ENCODE data around the gene ZAR1. TPM values are rescaled to one million over a fixed set of nuclear protein-coding genes. Genes with fewer than 3 reads are reported as not detected.

The ZAR1 gene
- total and polyA plus RNA-seq, 9 of the 15 experiments (the other 6 are each of a cell fraction or from before 2014, with no cell fraction given): 0.07 to 0.84 (median 0.28) TPM; not detected in 1

GRCh38 chr4:48483777-48484493 is 6.1 kb upstream of the ZAR1 start (continued):
- no peak for TF ChIP-seq ZBTB11 (CRISPR knock-in tag; IDR thresholded peaks at IDR 0.05)
- TF ChIP-seq THAP12 (CRISPR knock-in tag; IDR thresholded peaks at IDR 0.05): 0 out of 2 replicates have a peak, but pooled peaks have one; percentile 45
- no peak for TF ChIP-seq PATZ1 (CRISPR knock-in tag; IDR thresholded peaks at IDR 0.05; ENCODE audit: borderline replicate concordance)
- TF ChIP-seq MCM3 (IDR thresholded peaks at IDR 0.05): no peak
- TF ChIP-seq ZFX (CRISPR knock-in tag; IDR thresholded peaks at IDR 0.05): peak; percentile 75
- TF ChIP-seq E2F1 (CRISPR knock-in tag; IDR thresholded peaks at IDR 0.05): no peak
- TF ChIP-seq TAF9B (IDR thresholded peaks at IDR 0.05; ENCODE audit: partially characterized antibody): no peak
- TF ChIP-seq ZNF444 (CRISPR knock-in tag; IDR thresholded peaks at IDR 0.05): no peak
- TF ChIP-seq PHF20 (IDR thresholded peaks at IDR 0.05; ENCODE audit: partially characterized antibody): no peak
- no peak for TF ChIP-seq MEF2D (tag; conservative IDR thresholded peaks at IDR 0.05; ENCODE audit: low read depth)
- no peak for TF ChIP-seq SUPT5H (IDR thresholded peaks at IDR 0.05)
- no peak for TF ChIP-seq AFF4 (CRISPR knock-in tag; IDR thresholded peaks at IDR 0.05)
- no peak for TF ChIP-seq SNIP1 (IDR thresholded peaks at IDR 0.05; ENCODE audit: low read depth)

All from K562 (cell line).